ENCODE results near the gene ALG12. TPM values are rescaled to one million over a fixed set of nuclear protein-coding genes. Genes with fewer than 3 reads are reported as not detected.

ALG12 gene
- total RNA-seq, 1 donor from 2014 or later: 18.7 TPM

GRCh38 chr22:49944399-49944891 is 26.2 kb upstream of the ALG12 start:
- DNase-seq (ENCODE audit: low read depth) (no peak), FAIRE-seq (no peak)
- Histone ChIP-seq H3K36me3 (ENCODE audit: control insufficient read depth, insufficient read depth, low read length) (no peaks in the 10 kb centered on the region), H3K4me3 (ENCODE audit: low read depth, low read length) (no peak overlapping the region), H3K27me3 (ENCODE audit: control insufficient read depth, insufficient read depth, low read length) (no peaks in the 10 kb centered on the region)
- no peak for TF ChIP-seq CTCF (IDR thresholded peaks at IDR 0.05; ENCODE audit: insufficient read depth, low read length, severe bottlenecking)

GRCh38 chr22:49943771-49944398 is 25.6 kb upstream of the ALG12 start:
- no peak for DNase-seq (ENCODE audit: low read depth)
- no peak for TF ChIP-seq CTCF (IDR thresholded peaks at IDR 0.05; ENCODE audit: insufficient read depth, low read length, severe bottlenecking)
- no peak for FAIRE-seq
- no peak overlapping the region for H3K4me3 ChIP-seq (ENCODE audit: low read depth, low read length)
- no peaks in the 10 kb centered on the region for H3K27me3 ChIP-seq (ENCODE audit: control insufficient read depth, insufficient read depth, low read length)
- H3K36me3 ChIP-seq (ENCODE audit: control insufficient read depth, insufficient read depth, low read length): no peaks in the 10 kb centered on the region

- no peaks in the 10 kb centered on the region for H3K27me3 ChIP-seq (ENCODE audit: control insufficient read depth, insufficient read depth, low read length)
- no peak overlapping the region for H3K4me3 ChIP-seq (ENCODE audit: low read depth, low read length)
- no peaks in the 10 kb centered on the region for H3K36me3 ChIP-seq (ENCODE audit: control insufficient read depth, insufficient read depth, low read length)
- no peak for FAIRE-seq
- TF ChIP-seq CTCF (IDR thresholded peaks at IDR 0.05; ENCODE audit: insufficient read depth, low read length, severe bottlenecking): no peak
- DNase-seq (ENCODE audit: low read depth): no peak
Measured at GRCh38 chr22:49943405-49943765, 25.1 kb upstream of the ALG12 start.

- H3K27me3 ChIP-seq (ENCODE audit: control insufficient read depth, insufficient read depth, low read length): no peaks in the 10 kb centered on the region
- no peaks in the 10 kb centered on the region for H3K36me3 ChIP-seq (ENCODE audit: control insufficient read depth, insufficient read depth, low read length)
- DNase-seq (ENCODE audit: low read depth) (no peak), FAIRE-seq (peak; percentile 86)
- TF ChIP-seq CTCF (IDR thresholded peaks at IDR 0.05; ENCODE audit: insufficient read depth, low read length, severe bottlenecking): no peak
- no peak overlapping the region for H3K4me3 ChIP-seq (ENCODE audit: low read depth, low read length)
Measured at GRCh38 chr22:49942565-49943404, 24.5 kb upstream of the ALG12 start.

- Histone ChIP-seq H3K4me3 (ENCODE audit: low read depth, low read length) (no peak overlapping the region), H3K27me3 (ENCODE audit: control insufficient read depth, insufficient read depth, low read length) (no peaks in the 10 kb centered on the region), H3K36me3 (ENCODE audit: control insufficient read depth, insufficient read depth, low read length) (no peaks in the 10 kb centered on the region)
- FAIRE-seq (no peak), DNase-seq (ENCODE audit: low read depth) (no peak)
- no peak for TF ChIP-seq CTCF (IDR thresholded peaks at IDR 0.05; ENCODE audit: insufficient read depth, low read length, severe bottlenecking)
Measured at GRCh38 chr22:49941507-49942316, 23.5 kb upstream of the ALG12 start.

All from bronchial epithelial cell (primary cell).